ENCODE results near the gene DIAPH3.
A peak's percentile ranks its signal among the peaks of the same experiment; 100 is the strongest.

DIAPH3 gene

GRCh38 chr13:59728896-59729545, 434.7 kb downstream of the DIAPH3 start:
- peak; percentile 10 for DNase-seq (ENCODE audit: low read depth)

- no peak for DNase-seq (ENCODE audit: low read depth)
Observed at GRCh38 chr13:59721926-59722910, 441.5 kb downstream of the DIAPH3 start.

DNA sequence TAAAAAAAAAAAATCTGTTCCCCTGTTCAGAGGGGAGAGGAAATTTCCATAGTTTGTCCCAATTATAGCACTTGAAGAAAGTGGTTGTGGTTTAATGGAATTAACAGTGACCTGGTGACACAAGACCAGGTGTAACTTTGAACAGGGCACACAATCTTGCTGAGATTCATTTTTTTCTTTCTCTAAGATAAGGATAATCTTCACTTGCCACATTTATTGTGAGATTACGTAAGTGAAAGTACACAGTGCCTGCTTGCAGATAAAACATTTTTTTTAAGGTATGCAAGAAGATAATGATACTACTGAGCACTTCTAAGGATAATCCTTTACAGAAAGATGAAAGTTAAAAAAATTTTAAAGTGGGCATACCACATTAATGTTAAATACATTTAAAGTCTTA, 448.1 kb downstream of the DIAPH3 start:
- peak; percentile 76 for DNase-seq (ENCODE audit: low read depth)

DNA sequence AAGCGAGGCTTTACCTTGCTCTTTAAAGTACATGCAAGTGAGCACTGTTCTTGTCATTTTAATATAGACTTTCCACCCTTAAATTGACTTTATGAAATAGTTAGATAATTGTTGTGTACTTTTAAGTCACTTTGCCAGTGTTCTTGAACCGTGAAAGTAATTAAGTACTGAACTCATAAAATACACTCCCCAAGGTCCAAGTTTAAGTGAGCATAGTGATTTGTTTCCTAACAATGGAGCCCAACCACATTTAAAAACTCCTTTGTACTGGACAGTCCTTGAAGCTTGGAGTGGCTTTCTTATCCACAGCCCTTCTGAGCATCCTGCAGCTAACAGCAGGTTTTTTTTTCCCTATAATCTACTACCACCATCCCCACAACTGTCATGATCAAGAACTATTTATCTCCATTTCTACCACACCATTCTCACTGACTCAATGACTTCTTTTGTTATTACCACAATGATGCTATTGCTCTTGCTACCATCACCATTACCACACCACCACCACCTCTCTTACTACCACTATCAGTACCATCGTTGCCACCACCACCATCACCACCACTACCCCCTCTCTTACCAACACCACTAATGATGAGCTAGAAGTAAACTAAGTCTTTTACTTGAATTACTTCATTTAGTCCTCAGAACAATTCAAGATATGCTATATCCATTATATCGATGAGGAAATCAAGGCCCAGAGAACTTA, 452.6 kb downstream of the DIAPH3 start:
- no peak for DNase-seq (ENCODE audit: low read depth)

DNA sequence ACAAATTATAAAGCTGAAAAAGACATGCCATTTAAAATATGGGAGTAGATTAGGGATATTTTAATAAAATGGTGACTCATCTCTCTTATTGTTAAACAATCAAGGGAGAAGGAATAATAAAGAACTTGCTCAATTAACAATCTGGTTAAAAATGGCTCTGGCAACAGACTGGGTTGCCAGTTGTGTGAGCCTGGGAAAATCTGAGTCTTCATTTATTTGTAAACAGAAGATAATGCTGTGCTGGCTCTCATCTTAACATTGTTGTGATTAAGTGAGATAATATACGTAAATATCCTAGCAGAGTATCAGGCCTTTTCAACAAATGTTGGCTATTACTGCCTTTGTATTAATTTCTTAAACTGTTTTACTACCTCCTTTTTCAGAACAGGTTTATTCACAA, 453.3 kb downstream of the DIAPH3 start:
- DNase-seq (ENCODE audit: low read depth), result peak; percentile 20

DNA sequence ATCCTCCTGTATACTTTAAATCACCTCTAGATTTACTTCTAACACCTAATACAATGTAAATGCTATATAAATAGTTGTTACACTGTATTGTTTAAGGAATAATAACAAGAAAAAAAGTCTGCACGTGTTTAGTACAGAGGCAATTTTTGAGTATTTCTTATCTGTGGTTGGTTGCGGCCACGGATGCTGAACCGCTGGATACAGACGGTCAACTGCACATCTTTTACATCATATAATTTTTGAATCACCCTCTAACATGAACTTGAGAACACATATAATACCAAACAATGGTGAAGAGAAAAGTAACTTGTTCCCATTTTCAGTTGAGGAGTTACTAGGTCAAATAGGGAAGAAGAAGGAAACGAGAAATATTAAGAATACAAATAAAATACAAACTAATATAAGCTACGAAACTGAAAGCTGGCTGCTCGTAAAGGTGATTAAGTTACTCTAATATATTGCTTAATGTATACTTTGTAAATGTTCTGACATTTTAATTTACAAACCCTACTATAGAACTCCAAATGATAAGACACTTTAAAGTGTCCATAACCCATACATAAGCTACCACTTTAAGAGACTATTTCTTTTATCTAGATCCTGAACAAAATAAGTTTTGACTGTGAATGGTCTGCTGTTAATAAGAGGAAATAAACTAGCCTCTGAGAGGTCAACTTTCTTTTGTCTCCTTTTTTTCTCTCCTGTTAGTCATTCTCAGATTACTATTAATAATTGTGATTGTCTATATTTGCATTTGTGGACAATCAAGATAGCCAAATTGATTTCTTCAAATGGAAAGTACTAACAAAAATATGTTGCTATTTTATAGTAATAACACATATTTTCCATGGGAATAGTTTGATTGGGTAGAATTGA, 457.4 kb downstream of the DIAPH3 start:
- no peak for DNase-seq (ENCODE audit: low read depth)

GRCh38 chr13:59702269-59702668, 461.5 kb downstream of the DIAPH3 start:
- DNase-seq (ENCODE audit: low read depth), result no peak

DNA sequence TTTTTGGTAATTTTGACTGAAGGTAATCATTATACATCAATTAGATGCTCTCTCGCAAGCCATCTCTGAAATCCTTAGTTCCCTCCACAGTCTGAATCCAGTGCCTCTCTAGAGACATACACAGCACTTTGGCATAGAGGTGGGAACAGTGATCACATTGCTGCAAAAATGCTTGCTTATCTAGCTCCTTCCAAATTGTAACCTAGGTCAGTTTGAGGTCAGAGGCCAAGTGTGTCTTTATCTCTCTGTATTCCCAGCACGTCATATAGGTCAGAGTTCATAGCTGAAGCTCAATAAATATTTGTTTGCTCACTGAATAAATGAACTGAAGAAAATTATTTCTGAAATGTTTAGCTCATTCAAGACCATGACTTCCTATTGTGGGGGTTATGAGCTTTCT, 462.5 kb downstream of the DIAPH3 start:
- DNase-seq (ENCODE audit: low read depth), result no peak

- DNase-seq (ENCODE audit: low read depth), result peak; percentile 61
Observed at GRCh38 chr13:59700281-59700680, 463.4 kb downstream of the DIAPH3 start.

GRCh38 chr13:59696271-59696670, 467.5 kb downstream of the DIAPH3 start:
- DNase-seq (ENCODE audit: low read depth), result no peak

DNA sequence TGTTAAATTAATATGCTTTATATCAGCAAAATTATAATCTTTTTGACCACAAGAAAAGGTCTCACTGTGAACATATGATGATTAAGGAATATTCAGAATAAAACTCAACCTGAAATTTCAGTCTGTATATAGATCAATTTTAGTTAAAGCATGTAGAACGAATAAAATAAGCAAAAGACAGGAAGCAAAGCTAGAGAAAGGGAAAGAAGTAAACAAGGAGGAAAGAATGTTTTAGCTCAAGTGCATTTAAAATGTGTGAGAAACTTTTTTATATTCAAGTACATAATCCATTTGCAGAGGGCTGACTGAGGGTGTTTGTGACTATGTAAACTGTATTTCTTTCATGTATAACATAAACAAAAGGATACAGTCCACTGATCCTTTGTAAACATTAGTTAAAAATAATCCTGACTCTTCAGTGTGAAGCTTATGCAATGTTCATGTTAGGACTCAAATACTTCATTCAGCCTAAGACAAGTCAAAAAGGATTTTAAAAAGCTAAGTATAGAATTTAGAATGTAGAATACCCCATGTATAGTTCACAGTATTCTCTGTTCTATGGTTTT, 472.1 kb downstream of the DIAPH3 start:
- peak; percentile 66 for DNase-seq (ENCODE audit: low read depth)

DNA sequence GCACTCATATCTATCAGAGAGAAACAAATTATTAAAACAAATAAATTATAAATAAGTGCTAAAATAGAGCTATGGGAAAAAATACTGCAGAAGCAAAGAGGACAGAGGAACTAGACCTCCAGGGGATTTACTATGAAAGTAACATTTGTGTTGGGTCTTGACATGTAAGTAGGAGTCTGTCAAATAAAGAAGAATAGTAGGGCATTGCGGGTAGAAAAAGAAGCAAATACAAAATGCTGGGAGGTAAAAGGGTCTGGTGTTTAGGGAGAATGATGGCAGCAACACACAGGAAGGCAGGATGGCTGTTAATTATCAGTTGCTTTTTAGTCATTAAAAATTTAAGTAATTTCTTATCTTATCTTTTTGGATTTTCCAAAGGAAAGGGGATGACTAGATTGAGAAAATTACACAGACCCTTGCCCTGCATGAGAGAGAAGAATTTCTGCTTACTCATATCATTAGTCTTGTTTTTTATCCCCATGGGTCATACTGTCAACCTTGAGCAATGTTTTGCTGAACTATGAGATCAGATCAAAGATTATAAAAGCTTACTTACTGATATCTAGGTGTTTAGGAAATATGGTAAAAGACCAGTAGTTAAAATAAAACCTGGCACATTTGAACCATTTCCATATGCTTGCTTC, 472.7 kb downstream of the DIAPH3 start:
- peak; percentile 81 for DNase-seq (ENCODE audit: low read depth)

DNA sequence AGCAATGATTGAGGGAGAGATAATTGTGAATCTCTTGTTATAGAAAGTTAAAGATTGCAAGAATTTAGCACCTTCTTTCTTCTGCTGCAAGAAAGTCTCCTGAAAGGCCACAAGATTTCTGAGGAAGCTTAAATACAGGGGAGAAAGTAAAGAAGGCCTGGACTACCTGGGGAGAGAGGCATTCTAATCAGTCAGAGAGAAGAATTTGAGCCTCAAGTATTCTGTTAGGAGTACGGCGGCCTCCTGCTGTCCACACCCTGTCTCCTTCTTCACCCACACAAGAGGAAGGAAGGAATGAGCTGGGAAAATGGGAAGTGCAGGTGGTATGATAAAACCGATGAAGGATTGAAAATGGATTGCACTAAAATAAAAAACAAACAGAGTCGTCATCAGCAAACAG, 474.7 kb downstream of the DIAPH3 start:
- DNase-seq (ENCODE audit: low read depth), result no peak

GRCh38 chr13:59686798-59687394, 476.8 kb downstream of the DIAPH3 start:
- DNase-seq (ENCODE audit: low read depth), result peak; percentile 14

DNA sequence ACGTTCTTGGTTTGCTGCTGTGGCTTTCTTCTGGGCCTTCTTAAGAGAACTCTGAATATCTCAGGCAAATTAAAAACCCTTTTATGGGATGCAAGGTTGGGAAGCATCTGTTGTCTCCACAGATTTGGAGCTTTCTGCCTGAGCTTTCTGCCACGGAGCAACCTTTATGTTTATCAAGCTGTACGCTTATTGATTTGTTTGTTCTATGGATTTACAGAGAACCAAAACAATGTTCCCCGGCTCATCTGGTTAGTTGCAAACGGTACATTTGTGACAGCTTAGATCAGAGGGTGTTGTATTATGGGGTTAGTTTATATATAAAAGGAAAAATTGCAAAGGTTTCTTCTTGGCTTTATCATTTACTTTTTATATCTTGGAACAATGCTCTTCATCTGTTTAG, 479.6 kb downstream of the DIAPH3 start:
- no peak for DNase-seq (ENCODE audit: low read depth)

- no peak for DNase-seq (ENCODE audit: low read depth)
Observed at GRCh38 chr13:59681636-59682311, 482.0 kb downstream of the DIAPH3 start.

- peak; percentile 15 for DNase-seq (ENCODE audit: low read depth)
Observed at GRCh38 chr13:59680429-59681024, 483.2 kb downstream of the DIAPH3 start.

- no peak for DNase-seq (ENCODE audit: low read depth)
Observed at GRCh38 chr13:59679254-59679653, 484.5 kb downstream of the DIAPH3 start.

Measured in amniotic epithelial cell (primary cell).